Lung (tissue), 12 donors: Measurements from ENCODE around the gene HLF. TPM values are rescaled to one million over a fixed set of nuclear protein-coding genes. Genes with fewer than 3 reads are reported as not detected.
A peak's percentile ranks its signal among the peaks of the same experiment; 100 is the strongest.

Source experiments
- ATAC-seq: fragments of 200-7000 bp; cut with Tn5 transposase; one replicate; pipeline ENCODE4 v1.9.1; 2020; ENCODE audit warnings: moderate number of reproducible peaks; ENCODE audit not compliant: insufficient read depth, low FRiP score
- DNase-seq, 3 donors: peaks; one replicate each; pipeline ENCODE4 v3.0.0-alpha.2; 2013 to 2017
- H3K27ac ChIP-seq, 2 donors: one replicate each; pipeline ENCODE4 v1.5.1; 2013; ENCODE audit warnings: mild to moderate bottlenecking in 2 of 2, moderate library complexity in 2 of 2, control low read depth in 1 of 2, inconsistent platforms in 1 of 2, low read depth in 1 of 2, low read length in 1 of 2
- H3K27me3 ChIP-seq, 3 donors: one replicate each; pipeline ENCODE4 v1.5.1; 2013; ENCODE audit warnings: low read length in 2 of 3; ENCODE audit not compliant: control insufficient read depth in 3 of 3, insufficient read depth in 3 of 3
- H3K36me3 ChIP-seq, 4 donors: one replicate each; pipeline ENCODE4 v1.5.1; 2013; ENCODE audit warnings: low read length in 4 of 4, mild to moderate bottlenecking in 1 of 4, moderate library complexity in 1 of 4; ENCODE audit not compliant: control insufficient read depth in 4 of 4, insufficient read depth in 4 of 4
- H3K4me1 ChIP-seq, 5 donors: one replicate each; pipeline ENCODE4 v1.5.1; 2013; ENCODE audit warnings: low read length in 5 of 5, mild to moderate bottlenecking in 2 of 5, moderate library complexity in 1 of 5; ENCODE audit not compliant: control insufficient read depth in 5 of 5, insufficient read depth in 5 of 5
- H3K4me3 ChIP-seq: one replicate; pipeline ENCODE4 v1.5.1; 2013; ENCODE audit warnings: mild to moderate bottlenecking, control low read depth, moderate library complexity
- H3K9ac ChIP-seq, 2 donors: one replicate each; pipeline ENCODE4 v1.5.1; 2013; ENCODE audit warnings: low read length in 2 of 2, control low read depth in 1 of 2; ENCODE audit not compliant: insufficient read depth in 1 of 2
- H3K9me3 ChIP-seq, 4 donors: one replicate each; pipeline ENCODE4 v1.5.1; 2013; ENCODE audit warnings: low read length in 3 of 4, mild to moderate bottlenecking in 1 of 4, moderate library complexity in 1 of 4; ENCODE audit not compliant: control insufficient read depth in 4 of 4, insufficient read depth in 3 of 4
- CTCF ChIP-seq: IDR thresholded peaks from 2 replicates; pipeline ENCODE4 v1.5.1; 2012; ENCODE audit warnings: mild to moderate bottlenecking; ENCODE audit errors: control extremely low read depth, extremely low read depth
- WGBS, 2 donors: extraction: QIAGEN DNeasy Blood & Tissue Kit; methylation state at CpG; one replicate each; pipeline ENCODE4 v1.1.7; 2013; 5-methylcytosine and 5-hydroxymethylcytosine counted together
- polyA plus RNA-seq, 2 donors: library from polyadenylated mRNA; stranded (reverse); fragments of 200-250 nt; gene quantifications; one replicate each; pipeline ENCODE4 v1.2.1, GENCODE V29; 2013
- total RNA-seq, 2 donors: library from RNA; depleted of rRNA in 1 of 2; stranded (reverse); fragments of >200 nt in 1 of 2; gene quantifications; one replicate each; pipeline ENCODE4 v1.2.1, GENCODE V29; 2014 to 2021
- donor health status: control.
- donor health status: control.
- donor health status: Bipolar disorder and iron deficiency.
- donor health status: healthy.
- donor health status: DM: yes; HTN: yes; CAD: no.

The HLF gene
- total and polyA plus RNA-seq, 4 donors = 3.2 to 21.3 (median 7.9) TPM

- Histone ChIP-seq H3K9me3 (no peaks in the 10 kb centered on the region), H3K4me1 (peaks cover 0 to 16% (median 6%) of the 10 kb centered on the region in 5 donors), H3K4me3 (no peak overlapping the region), H3K27me3 (peaks cover 0 to 11% (median 5%) of the 10 kb centered on the region in 3 donors), H3K9ac (no peak overlapping the region), H3K27ac (peak overlapping the region in 1 of 2 donors; percentile 57), H3K36me3 (peaks cover 0 to 3% (median 0%) of the 10 kb centered on the region in 4 donors)
- 51 to 58% methylated on average over 8 of the region's 8 CpGs for WGBS, 2 donors
- no peak for DNase-seq
- no peak for ATAC-seq
- no peak for TF ChIP-seq CTCF
Measured at GRCh38 chr17:55268649-55269480, 4.1 kb downstream of the HLF start.

- ATAC-seq = no peak
- Histone ChIP-seq H3K9ac (no peak overlapping the region), H3K36me3 (peaks cover 0 to 3% (median 0%) of the 10 kb centered on the region in 4 donors), H3K27me3 (peaks cover 0 to 4% (median 0%) of the 10 kb centered on the region in 3 donors), H3K4me3 (no peak overlapping the region), H3K4me1 (peaks cover 0 to 7% (median 3%) of the 10 kb centered on the region in 5 donors), H3K9me3 (no peaks in the 10 kb centered on the region), H3K27ac (no peak overlapping the region)
- no peak for DNase-seq
- no peak for TF ChIP-seq CTCF
Measured at GRCh38 chr17:55269894-55270293, 5.1 kb downstream of the HLF start.

- Histone ChIP-seq H3K4me3 (no peak overlapping the region), H3K9me3 (no peaks in the 10 kb centered on the region), H3K36me3 (peaks cover 0 to 3% (median 0%) of the 10 kb centered on the region in 4 donors), H3K4me1 (peaks cover 0 to 6% (median 5%) of the 10 kb centered on the region in 5 donors), H3K9ac (no peak overlapping the region), H3K27ac (no peak overlapping the region), H3K27me3 (peaks cover 0 to 4% (median 0%) of the 10 kb centered on the region in 3 donors)
- 53 to 72% methylated on average over 1 of the region's 1 CpG for WGBS, 2 donors
- no peak for TF ChIP-seq CTCF
- no peak for DNase-seq
- ATAC-seq = no peak
Measured at GRCh38 chr17:55271223-55271571, 6.4 kb downstream of the HLF start.
